GM19452 (cell line): ENCODE results near the gene MCM10.

Experiments used
- ATAC-seq: cut with Tn5 transposase; IDR thresholded peaks from one replicate; pipeline ENCODE4 v1.9.1; 2021; ENCODE audit not compliant: unreplicated experiment

MCM10 gene

GRCh38 chr10:13163859-13164258 lies 2.5 kb downstream of the MCM10 start:
- ATAC-seq = no peak

GRCh38 chr10:13165177-13165576 lies 3.8 kb downstream of the MCM10 start:
- ATAC-seq = no peak

GRCh38 chr10:13167568-13167967 lies 6.2 kb downstream of the MCM10 start:
- ATAC-seq = no peak

- ATAC-seq = no peak
These were observed 7.4 kb downstream of the MCM10 start for GRCh38 chr10:13168781-13169180.

- no peak for ATAC-seq
These were observed 12.3 kb downstream of the MCM10 start for GRCh38 chr10:13173616-13174015.

GRCh38 chr10:13180788-13181187 lies 19.4 kb downstream of the MCM10 start:
- ATAC-seq = no peak

- no peak for ATAC-seq
These were observed 21.1 kb downstream of the MCM10 start for GRCh38 chr10:13182424-13182823.

GRCh38 chr10:13183625-13184024 lies 22.3 kb downstream of the MCM10 start:
- ATAC-seq = peak; percentile 66

- no peak for ATAC-seq
These were observed 22.9 kb downstream of the MCM10 start for GRCh38 chr10:13184276-13184675.

- ATAC-seq = no peak
These were observed 23.6 kb downstream of the MCM10 start for GRCh38 chr10:13184730-13185514.

- no peak for ATAC-seq
These were observed 25.8 kb downstream of the MCM10 start for GRCh38 chr10:13187135-13187534.

GRCh38 chr10:13188593-13188992 lies 27.2 kb downstream of the MCM10 start:
- ATAC-seq = no peak

GRCh38 chr10:13189961-13190360 lies 28.6 kb downstream of the MCM10 start:
- no peak for ATAC-seq

- ATAC-seq = no peak
These were observed 29.5 kb downstream of the MCM10 start for GRCh38 chr10:13190816-13191215.

- no peak for ATAC-seq
These were observed 30.0 kb downstream of the MCM10 start for GRCh38 chr10:13191362-13191761.

- ATAC-seq = no peak
These were observed 32.3 kb downstream of the MCM10 start for GRCh38 chr10:13193637-13194036.

GRCh38 chr10:13195016-13195415 lies 33.7 kb downstream of the MCM10 start:
- no peak for ATAC-seq

- ATAC-seq = no peak
These were observed 39.8 kb downstream of the MCM10 start for GRCh38 chr10:13201132-13201531.

- no peak for ATAC-seq
These were observed 44.7 kb downstream of the MCM10 start for GRCh38 chr10:13206091-13206490.

GRCh38 chr10:13206546-13207443 lies 45.4 kb downstream of the MCM10 start:
- ATAC-seq = no peak

- no peak for ATAC-seq
These were observed 51.8 kb downstream of the MCM10 start for GRCh38 chr10:13213163-13213562.

- no peak for ATAC-seq
These were observed 57.5 kb downstream of the MCM10 start for GRCh38 chr10:13218878-13219277.
